Effector memory CD4-positive, alpha-beta T cell (primary cell): ENCODE measurements around the gene MYOM3.
"Not testable (repeated sequence)": the region's sequence is repeated elsewhere in the genome, so short reads cannot be mapped to it uniquely, and the experiment has no call there.

Experiments used
- DNase-seq, 3 donors: peaks; one replicate each; pipeline ENCODE4 v3.0.0-alpha.2; 2020
- H3K27ac ChIP-seq: 2 replicates; pipeline ENCODE4 v1.7.0; 2013; ENCODE audit warnings: mild to moderate bottlenecking, low read length, moderate library complexity; ENCODE audit not compliant: insufficient read depth, poor library complexity, severe bottlenecking
- H3K27me3 ChIP-seq: replicated peaks from 2 replicates; pipeline ENCODE4 v1.7.0; 2013; ENCODE audit warnings: mild to moderate bottlenecking, low read length; ENCODE audit not compliant: insufficient read depth, control insufficient read depth, poor library complexity, severe bottlenecking
- H3K36me3 ChIP-seq: 2 replicates; pipeline ENCODE4 v1.7.0; 2013; ENCODE audit warnings: mild to moderate bottlenecking, low read length, moderate library complexity; ENCODE audit not compliant: control insufficient read depth, insufficient read depth
- H3K4me1 ChIP-seq: 2 replicates; pipeline ENCODE4 v1.7.0; 2013; ENCODE audit warnings: low read length, mild to moderate bottlenecking; ENCODE audit not compliant: control insufficient read depth, insufficient read depth, poor library complexity, severe bottlenecking
- H3K4me3 ChIP-seq: 2 replicates; pipeline ENCODE4 v1.7.0; 2013; ENCODE audit warnings: low read length, low read depth, mild to moderate bottlenecking; ENCODE audit not compliant: insufficient read depth, poor library complexity, severe bottlenecking
- H3K9me3 ChIP-seq: 2 replicates; pipeline ENCODE4 v1.7.0; 2013; ENCODE audit warnings: mild to moderate bottlenecking, low read length, moderate library complexity; ENCODE audit not compliant: control insufficient read depth

The MYOM3 gene

DNA sequence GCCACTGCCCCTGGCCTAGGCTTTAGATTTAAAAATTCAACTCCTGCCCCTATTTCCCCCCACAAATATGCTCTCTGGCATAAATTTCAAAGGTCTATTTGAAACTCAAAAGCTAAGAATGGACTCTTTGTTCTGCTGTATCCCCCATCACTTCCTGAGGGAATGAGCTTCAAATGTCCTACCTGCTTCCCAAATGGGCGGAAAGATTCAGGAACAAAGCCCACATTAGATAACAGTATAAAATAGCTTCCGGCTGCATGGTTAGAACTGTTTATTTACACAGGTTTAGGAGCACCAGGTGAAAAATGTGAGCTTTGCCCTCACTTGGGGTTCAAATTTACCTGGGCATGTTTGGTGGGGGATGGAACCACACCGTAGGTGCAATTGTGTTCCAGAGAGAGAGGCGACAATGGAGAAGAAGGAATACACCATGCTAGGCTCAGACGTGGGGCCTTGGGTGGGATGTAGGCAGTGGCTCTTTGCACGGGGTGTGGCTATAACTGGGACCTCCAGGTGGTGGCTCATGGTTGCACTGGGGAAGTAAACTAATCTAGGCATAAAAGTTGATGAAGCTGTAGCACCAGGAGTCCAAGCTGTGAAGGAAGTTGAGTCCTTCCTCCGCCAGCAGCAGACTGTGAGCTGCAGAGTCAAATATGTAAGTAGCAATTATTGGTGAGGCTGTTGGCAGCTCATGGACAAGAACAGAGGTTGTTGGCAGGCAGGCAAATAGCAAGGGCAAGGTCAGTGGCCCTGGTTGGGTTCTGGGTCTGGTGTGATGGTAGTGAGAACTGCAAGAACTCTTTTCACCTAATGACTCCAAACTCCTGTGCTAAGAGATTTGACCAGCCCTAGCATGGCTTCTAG, 90.3 kb downstream of the MYOM3 start:
- Histone ChIP-seq H3K27ac (no peak overlapping the region), H3K4me1 (no peaks in the 10 kb centered on the region), H3K9me3 (no peaks in the 10 kb centered on the region), H3K27me3 (no peaks in the 10 kb centered on the region), H3K36me3 (no peaks in the 10 kb centered on the region), H3K4me3 (no peak overlapping the region)
- no peak for DNase-seq

DNA sequence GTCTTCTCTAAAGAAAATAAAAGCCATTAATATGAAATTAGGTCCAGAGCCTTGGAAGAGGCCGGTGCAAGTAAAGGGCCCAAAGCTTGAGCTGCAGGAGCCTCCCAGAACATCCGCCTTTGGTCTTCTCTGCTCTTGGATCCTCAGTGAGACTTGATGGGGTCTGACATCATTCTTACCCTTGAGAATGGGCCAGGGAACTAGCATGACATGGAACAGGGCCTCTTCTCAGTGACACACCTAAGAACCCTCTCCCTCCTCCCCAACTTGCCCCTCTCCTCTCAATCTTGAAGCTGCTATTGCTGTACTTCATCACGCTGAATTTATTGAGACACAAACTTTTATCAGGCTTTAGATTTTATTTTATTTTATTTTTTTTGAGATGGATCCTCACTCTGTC, 91.5 kb downstream of the MYOM3 start:
- no peak overlapping the region for H3K4me3 ChIP-seq
- no peaks in the 10 kb centered on the region for H3K27me3 ChIP-seq
- H3K9me3 ChIP-seq = no peaks in the 10 kb centered on the region
- DNase-seq = no peak
- H3K27ac ChIP-seq = no peak overlapping the region
- no peaks in the 10 kb centered on the region for H3K36me3 ChIP-seq
- no peaks in the 10 kb centered on the region for H3K4me1 ChIP-seq

GRCh38 chr1:24020025-24020424, 91.9 kb downstream of the MYOM3 start:
- DNase-seq = no peak
- no peaks in the 10 kb centered on the region for H3K4me1 ChIP-seq
- no peak overlapping the region for H3K27ac ChIP-seq
- H3K36me3 ChIP-seq = no peaks in the 10 kb centered on the region
- no peaks in the 10 kb centered on the region for H3K9me3 ChIP-seq
- H3K27me3 ChIP-seq = no peaks in the 10 kb centered on the region
- H3K4me3 ChIP-seq = no peak overlapping the region

GRCh38 chr1:24018611-24019580, 93.0 kb downstream of the MYOM3 start:
- H3K4me3 ChIP-seq = no peak overlapping the region
- no peak for DNase-seq
- no peaks in the 10 kb centered on the region for H3K9me3 ChIP-seq
- H3K27ac ChIP-seq = no peak overlapping the region
- no peaks in the 10 kb centered on the region for H3K4me1 ChIP-seq
- no peaks in the 10 kb centered on the region for H3K36me3 ChIP-seq
- no peaks in the 10 kb centered on the region for H3K27me3 ChIP-seq

- H3K4me1 ChIP-seq = no peaks in the 10 kb centered on the region
- H3K36me3 ChIP-seq = no peaks in the 10 kb centered on the region
- no peaks in the 10 kb centered on the region for H3K9me3 ChIP-seq
- no peak for DNase-seq
- no peak overlapping the region for H3K27ac ChIP-seq
- no peak overlapping the region for H3K4me3 ChIP-seq
- H3K27me3 ChIP-seq = no peaks in the 10 kb centered on the region
Observed at GRCh38 chr1:24015221-24016210, 96.4 kb downstream of the MYOM3 start.

- H3K9me3 ChIP-seq, H3K27me3 ChIP-seq, DNase-seq: not testable (repeated sequence)
Observed at GRCh38 chr1:24012878-24013277, 99.1 kb downstream of the MYOM3 start.

GRCh38 chr1:24010650-24011049, 101.3 kb downstream of the MYOM3 start:
- no peak for DNase-seq
- no peaks in the 10 kb centered on the region for H3K9me3 ChIP-seq
- H3K4me3 ChIP-seq = no peak overlapping the region
- no peaks in the 10 kb centered on the region for H3K4me1 ChIP-seq
- no peak overlapping the region for H3K27ac ChIP-seq
- H3K27me3 ChIP-seq = no peaks in the 10 kb centered on the region
- no peaks in the 10 kb centered on the region for H3K36me3 ChIP-seq

More at GRCh38 chr1:24012878-24013277, 99.1 kb downstream of the MYOM3 start:
- not testable (repeated sequence) for H3K36me3 ChIP-seq, H3K4me3 ChIP-seq, H3K4me1 ChIP-seq, H3K27ac ChIP-seq

DNA sequence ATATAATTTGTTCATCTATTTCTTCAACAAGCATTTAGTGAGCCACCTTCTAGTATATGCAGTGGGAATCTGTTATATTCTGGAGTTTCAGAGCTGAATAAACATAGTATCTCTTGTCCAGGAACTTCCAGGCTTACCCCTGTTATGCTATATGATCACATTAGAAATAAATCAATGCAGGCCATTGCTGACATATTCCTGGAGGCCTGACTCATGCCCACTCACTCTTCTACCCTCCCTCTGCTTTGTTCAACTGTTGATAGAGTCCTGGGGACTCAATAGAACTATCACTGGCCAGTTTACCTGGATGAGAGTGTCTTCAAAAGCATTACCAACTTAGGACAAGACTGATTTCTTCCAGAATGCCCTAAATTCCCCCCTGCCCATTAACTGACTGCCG, 102.5 kb downstream of the MYOM3 start:
- no peaks in the 10 kb centered on the region for H3K4me1 ChIP-seq
- no peaks in the 10 kb centered on the region for H3K27me3 ChIP-seq
- H3K4me3 ChIP-seq = no peak overlapping the region
- no peaks in the 10 kb centered on the region for H3K9me3 ChIP-seq
- H3K27ac ChIP-seq = no peak overlapping the region
- DNase-seq = no peak
- H3K36me3 ChIP-seq = no peaks in the 10 kb centered on the region

- not testable (repeated sequence) for H3K27ac ChIP-seq, H3K4me1 ChIP-seq, H3K36me3 ChIP-seq, DNase-seq, H3K4me3 ChIP-seq, H3K9me3 ChIP-seq, H3K27me3 ChIP-seq
Observed at GRCh38 chr1:24008574-24009184, 103.3 kb downstream of the MYOM3 start.
